GM21619 (cell line): Measurements from ENCODE around the gene EPHB3.
"Not testable (repeated sequence)": the region's sequence is repeated elsewhere in the genome, so short reads cannot be mapped to it uniquely, and the experiment has no call there.

Experiments
- ATAC-seq: cut with Tn5 transposase; IDR thresholded peaks from one replicate; pipeline ENCODE4 v1.9.1; 2021; ENCODE audit not compliant: unreplicated experiment

The EPHB3 gene

GRCh38 chr3:184619369-184619768 lies 57.8 kb downstream of the EPHB3 start:
- ATAC-seq: no peak

GRCh38 chr3:184619787-184620430 lies 58.3 kb downstream of the EPHB3 start:
- no peak for ATAC-seq

- ATAC-seq: no peak
Measured at GRCh38 chr3:184620475-184621119, 59.0 kb downstream of the EPHB3 start.

GRCh38 chr3:184622156-184622555 lies 60.6 kb downstream of the EPHB3 start:
- ATAC-seq: not testable (repeated sequence)

GRCh38 chr3:184626923-184627322 lies 65.3 kb downstream of the EPHB3 start:
- ATAC-seq: no peak

GRCh38 chr3:184629555-184630160 lies 68.1 kb downstream of the EPHB3 start:
- no peak for ATAC-seq

- ATAC-seq: no peak
Measured at GRCh38 chr3:184630861-184631471, 69.4 kb downstream of the EPHB3 start.

GRCh38 chr3:184631472-184631861 lies 69.9 kb downstream of the EPHB3 start:
- ATAC-seq: no peak
